Epidermal melanocyte (primary cell): ENCODE results near the gene TCF7L1.
A peak's percentile ranks its signal among the peaks of the same experiment; 100 is the strongest.
"Not testable (repeated sequence)": the region's sequence is repeated elsewhere in the genome, so short reads cannot be mapped to it uniquely, and the experiment has no call there.

ENCODE experiments used
- DNase-seq: peaks from one replicate; pipeline ENCODE4 v3.0.0; 2011; ENCODE audit warnings: low spot score; ENCODE audit not compliant: insufficient read length

The TCF7L1 gene, protein sequence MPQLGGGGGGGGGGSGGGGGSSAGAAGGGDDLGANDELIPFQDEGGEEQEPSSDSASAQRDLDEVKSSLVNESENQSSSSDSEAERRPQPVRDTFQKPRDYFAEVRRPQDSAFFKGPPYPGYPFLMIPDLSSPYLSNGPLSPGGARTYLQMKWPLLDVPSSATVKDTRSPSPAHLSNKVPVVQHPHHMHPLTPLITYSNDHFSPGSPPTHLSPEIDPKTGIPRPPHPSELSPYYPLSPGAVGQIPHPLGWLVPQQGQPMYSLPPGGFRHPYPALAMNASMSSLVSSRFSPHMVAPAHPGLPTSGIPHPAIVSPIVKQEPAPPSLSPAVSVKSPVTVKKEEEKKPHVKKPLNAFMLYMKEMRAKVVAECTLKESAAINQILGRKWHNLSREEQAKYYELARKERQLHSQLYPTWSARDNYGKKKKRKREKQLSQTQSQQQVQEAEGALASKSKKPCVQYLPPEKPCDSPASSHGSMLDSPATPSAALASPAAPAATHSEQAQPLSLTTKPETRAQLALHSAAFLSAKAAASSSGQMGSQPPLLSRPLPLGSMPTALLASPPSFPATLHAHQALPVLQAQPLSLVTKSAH

DNA sequence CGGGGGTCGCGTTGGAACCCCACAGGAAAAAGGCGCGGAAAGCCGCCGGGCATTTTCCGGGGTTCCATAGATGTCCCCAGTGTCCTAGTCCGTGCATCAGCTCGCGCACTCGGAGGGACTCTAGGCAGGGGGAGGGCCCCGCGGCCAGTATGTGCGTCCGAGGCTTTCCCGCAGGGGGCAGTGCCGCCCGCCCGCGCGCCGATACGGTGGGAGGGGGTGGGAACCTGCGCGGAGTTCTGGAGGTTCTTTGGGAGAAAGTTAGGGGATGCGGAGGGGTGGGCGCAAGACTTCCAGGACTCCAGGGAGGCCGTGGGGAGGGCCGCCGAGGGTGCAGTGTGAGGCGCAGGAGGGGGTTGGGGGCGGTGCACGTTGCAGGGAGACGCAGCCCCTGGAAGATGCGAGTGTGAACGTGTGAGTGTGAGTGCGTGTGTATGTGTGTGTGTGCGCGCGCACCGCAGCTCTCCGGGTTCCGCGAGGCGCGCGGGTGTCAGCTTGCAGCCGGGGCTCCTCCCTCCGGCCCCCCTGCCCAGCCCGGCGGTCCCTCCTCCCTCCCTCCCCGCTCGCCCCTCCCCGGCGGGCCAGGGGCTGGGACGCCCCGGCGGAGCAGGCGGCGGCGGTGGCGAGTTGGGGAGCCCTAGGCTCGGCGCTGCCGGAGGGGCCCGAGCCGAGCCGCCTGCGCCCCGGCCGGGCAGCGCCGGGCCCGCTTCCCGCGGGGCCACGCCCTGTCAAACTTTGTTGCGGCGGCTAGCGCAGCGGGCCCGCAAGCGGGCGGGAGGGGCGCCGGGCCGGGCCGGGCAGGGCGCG lies at the start of gene TCF7L1:
Gene TCF7L1 (plus strand): TSS at position 559 of the 804 bp plus-strand sequence. CDS start 293 bp downstream, outside the sequence.
- DNase-seq, result peak; percentile 89

DNA sequence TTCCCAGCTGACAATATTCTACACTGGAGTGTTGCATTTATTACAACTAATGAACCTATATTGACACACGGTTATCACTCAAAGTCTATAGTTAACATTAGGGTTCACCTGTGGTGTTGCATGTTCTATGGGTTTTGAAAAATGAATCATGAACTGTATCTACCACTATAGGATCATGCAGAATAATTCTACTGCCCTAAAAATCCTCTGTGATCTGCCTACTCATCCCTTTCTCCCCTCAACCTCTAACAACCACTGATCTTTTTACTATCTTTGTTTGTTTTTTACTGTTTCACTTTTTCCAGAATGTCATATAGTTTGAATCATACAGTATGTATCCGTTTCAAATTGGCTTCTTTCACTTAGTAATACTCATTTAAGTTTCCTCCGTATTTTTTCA lies 47.6 kb upstream of the TCF7L1 start:
- no peak for DNase-seq

DNA sequence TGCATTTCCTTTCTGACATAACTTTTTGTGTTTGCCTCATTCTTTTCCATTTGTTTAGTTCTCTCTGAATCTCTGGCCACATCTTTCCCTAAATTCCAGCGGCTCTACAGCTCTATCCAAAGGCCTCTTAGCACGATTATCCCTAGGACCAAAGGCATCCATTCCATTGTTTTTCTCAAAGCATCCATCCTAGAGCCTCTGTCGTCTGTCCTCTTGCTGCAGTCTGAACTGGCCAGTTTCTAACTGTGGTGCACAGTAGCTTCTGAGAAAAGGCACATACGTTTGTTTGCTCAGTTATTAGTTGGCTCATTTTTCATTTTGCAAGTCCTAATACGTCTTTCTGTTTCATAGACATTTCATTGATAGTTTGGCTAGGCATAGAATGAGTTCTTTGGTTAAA lies 45.7 kb upstream of the TCF7L1 start:
- DNase-seq, result no peak

DNA sequence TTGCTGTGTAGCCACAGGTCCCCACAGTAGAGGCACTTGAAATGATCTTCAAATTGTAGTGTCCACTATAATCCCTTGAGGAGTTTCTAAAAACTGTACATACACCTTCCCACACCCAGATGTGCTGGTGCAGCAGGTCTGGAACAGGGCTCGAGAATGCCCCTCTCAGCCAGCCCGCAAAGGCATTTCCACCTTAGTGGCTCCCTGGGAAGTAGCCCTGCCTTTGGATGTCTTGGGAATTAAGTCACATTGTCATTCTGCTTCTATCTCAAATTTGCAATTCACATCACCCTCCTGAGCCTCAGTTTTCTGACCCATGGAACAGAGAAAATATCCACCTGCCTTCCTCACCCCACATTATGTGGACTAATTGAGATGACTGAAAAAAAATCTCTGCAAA lies 44.3 kb upstream of the TCF7L1 start:
- DNase-seq, result no peak

DNA sequence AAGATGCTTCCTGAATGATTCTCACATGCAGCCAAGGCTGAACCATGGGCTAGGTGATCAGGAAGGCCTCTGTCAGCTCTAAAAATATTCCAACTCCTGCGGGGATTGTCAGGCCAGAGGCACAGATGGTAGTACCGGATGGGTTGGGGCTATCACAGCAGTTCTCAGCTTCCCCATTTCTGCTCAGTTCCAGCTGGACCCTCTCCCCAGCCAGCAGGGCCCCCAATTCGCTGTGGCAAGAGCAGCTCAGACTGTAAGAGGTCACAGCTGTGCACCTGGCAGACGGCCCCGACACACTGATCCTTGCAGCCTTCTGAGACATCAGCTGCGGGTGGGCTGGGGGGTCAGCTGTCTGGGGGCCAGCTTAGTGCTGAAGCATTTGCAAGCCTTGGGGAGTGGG lies 43.6 kb upstream of the TCF7L1 start:
- no peak for DNase-seq

DNA sequence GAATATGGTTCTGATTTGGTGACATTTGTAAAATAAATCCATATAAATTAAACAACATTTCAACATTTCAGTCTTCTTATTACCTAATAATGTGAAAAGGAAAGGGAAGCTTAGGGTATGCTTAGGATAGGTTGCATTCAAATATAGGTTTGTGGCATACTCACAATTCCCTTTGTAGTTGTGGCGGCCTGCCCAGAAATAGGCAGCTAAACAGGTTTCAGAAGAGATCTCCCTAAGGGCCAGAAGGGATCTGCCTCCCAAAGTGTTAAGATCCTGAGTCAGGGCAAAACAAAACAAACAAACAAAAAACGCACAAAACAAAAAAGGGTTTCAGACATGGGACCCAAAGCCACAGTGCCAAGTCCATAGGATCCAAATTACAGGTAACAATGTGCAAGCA lies 41.4 kb upstream of the TCF7L1 start:
- DNase-seq, result no peak

DNA sequence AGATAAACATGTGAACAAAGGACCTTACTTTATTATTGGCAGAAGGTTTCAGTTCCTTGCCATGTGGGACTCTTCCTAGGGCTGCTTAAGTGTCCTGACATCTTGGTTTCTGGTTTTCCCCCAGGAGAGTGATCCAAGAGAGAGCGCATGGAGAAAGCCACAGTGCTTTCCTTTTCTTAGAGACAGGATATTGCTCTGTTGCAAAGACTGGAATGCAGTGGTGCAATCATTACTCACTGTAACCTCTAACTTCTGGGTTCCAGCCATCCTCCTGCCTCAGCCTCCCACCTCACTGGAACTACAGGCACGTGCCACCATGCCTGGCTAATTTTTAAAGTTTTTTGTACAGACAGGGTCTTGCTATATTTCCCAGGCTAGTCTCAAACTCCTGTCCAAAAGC lies 38.1 kb upstream of the TCF7L1 start:
- no peak for DNase-seq

DNA sequence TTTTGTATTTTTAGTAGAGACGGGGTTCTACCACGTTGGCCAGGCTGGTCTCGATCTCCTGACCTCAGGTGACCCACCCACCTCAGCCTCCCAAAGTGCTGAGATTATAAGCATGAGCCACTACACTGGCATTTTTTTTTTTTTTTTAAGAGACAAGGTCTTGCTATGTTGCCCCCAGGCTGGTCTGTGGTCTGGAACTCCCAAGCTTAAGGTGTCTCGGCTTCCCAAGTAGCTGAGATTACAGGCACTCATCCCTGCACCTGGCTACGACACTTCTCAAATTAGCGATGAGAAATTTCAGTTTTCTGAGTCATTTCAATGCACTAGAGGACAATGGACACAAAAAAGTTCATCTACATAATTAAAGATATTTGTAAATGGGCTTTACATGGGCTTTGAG lies 36.6 kb upstream of the TCF7L1 start:
- DNase-seq, result no peak

DNA sequence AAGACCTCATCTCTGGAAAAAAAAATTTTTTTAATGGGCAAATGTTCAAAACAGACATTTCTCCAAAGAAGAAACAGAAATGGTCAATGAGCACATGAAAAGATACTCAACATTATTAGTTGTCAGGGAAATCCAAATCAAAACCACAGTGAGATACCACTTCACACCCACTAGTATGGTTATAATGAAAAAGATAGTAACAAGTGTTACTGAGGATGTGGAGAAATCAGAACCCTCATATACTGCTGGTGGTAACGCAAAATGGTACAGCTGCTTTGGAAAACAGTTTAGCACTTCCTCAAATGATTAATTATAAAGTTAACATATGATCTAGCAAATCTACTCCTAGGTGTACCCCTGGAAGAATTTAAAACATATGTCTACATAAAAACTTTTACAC lies 29.0 kb upstream of the TCF7L1 start:
- no peak for DNase-seq

DNA sequence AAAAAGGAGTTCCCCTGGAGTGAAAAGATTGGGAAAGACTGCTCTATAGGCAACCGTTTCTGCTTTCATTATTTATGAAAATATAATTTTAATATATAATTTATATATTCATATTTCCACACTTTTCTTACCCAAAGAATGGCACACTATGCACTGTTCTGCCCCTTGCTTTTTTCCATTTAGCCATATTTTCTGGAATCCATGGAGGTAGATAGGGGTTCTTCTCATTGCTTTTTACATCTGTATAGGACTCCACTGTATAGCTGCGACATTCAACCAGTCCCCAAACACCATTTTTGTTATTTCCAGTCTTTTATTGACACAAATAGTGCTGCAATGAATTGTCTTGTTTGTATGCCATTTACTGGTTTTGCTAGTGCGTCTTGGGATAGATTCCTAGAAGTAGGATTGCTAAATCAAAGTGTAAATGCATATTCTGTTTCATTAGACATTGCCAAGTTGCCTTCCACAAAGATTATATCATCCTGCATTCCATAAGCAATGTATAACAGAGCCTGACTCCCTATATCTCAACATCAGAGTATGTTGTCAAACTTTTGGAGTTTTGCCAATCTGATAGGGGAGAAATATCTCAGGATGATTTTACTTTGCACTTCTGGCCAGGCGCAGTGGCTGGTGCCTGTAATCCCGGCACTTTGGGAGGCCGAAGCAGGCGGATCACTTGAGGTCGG lies 26.6 kb upstream of the TCF7L1 start:
- no peak for DNase-seq

DNA sequence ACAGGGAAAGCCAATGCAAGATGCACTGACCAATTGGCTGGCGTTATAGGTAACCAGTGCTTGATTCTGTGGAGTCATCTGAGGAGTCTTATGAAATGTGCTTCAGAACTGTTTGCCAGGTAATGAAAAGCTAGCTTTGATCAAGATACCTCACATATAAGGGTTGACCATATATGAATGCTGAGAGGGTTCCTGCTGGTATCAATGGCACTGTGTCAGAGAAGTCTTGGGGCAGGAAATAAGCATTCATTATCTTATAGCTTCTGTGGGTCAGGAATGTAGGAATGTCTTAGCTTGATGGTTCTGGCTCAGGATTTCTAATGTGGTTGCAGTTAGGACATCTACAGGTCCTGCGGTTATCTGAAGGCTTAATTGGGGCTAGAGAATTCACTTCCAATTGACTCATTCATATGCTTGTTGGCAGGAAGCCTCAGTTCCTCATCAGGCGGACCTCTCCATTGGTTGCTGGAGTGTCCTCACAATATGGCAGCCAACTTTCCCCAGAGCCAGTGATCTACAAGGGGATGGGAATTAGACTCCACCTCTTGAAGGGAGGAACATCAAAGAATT lies 22.1 kb upstream of the TCF7L1 start:
- DNase-seq, result no peak

DNA sequence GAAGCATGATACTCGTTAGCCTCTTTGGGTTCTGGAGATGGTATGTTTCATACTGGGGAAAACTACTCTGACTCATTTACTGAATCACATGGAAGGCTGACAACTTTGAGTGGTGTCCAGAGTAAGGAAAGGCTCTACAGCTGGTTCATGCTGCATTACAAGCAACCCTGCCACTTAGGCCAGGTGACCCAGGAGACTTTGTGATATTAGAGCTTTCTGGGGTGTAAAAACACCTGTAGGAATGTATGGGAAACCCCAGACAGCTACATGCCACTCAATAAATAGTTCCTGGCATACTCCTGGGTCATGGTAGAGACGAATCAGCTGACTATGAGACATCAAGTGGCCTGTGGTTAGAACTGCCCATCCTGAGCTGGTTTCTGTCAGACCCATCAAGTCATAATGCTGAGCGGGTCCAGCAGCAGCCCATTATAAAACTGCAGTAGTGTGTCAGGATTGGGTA lies 21.3 kb upstream of the TCF7L1 start:
- no peak for DNase-seq

DNA sequence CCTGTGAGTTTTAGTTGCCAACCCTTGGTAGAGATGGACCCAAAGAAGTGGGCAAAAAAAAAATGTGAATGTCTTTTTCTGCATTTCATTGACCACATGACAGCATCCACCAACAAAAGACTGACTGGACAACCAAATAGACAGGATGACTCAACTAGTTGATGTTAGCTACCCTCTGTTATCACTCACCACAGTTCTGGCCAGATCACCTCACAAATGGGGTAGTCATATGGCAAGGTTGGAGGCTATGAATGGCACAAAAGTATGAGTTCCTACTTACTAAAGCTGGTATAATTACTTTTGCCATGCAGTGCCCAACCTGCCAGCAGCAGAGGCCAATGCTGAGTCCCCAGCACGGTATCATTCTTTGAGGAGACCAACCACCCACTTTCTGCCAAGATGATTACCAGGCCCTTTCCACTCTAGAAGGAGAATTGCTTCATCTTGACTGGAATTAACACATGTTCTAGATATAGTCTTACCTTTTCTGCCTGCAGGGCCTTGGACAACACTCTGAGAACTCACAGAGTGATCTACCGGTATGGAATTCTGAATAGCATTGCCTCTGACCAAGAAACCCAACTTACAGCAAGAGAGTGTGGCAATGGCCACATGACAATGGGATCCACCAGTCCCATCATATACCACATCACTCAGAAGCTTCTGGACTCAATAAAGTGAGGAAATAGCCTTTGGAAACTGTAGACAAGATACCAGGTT lies 20.1 kb upstream of the TCF7L1 start:
- DNase-seq, result no peak

DNA sequence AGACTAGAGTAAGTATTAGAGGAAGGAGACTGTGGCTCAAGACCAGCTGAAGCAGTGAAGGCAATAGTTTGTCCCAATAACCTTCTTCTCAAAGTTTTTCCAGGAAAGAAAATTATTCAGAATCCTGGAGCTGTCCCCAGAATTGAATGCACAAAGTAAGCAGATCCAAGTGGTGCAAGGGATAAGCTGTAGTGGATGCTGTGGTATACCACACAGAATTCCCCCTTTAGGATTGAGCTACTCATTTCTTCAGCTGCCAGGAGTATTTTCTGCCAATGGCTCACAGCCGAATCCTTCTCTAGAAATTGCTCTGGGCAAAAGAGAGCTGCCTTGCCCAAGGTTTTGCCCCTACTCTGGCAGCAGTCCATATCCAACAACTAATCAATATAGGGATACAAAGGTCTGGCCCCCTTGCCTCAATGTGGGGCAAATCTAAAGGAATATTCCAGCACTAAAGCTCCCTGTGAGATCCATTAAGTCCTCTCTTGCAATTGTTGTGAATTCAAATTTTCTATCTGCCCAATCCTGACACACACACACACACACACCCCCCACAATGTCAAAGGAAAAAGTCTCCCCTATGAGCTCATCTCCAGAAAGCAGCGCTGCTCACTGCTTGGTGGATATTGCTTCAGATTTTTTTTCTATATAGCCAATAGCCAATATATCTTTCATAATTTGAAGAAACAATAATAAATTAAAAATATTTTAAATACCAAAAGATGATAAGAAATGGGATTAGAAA lies 18.4 kb upstream of the TCF7L1 start:
- no peak for DNase-seq

DNA sequence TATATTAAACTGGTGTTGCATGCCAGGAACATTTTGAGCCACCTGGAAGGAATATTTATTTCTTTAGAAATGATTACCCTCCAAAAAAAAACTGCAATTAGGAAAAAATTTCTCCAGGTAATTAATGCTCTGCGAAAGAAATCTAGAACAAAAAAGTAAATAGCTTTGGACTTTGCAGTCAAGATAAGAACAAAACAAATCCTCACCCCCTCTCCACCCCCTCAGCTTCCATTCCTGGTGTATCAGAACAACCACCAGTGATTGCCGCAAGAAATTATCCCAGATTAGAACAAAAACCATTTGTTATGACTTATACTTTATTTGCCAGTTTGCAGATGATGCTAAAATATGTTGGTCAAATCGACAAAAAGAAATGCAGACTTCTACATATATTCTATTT lies 17.0 kb upstream of the TCF7L1 start:
- no peak for DNase-seq

DNA sequence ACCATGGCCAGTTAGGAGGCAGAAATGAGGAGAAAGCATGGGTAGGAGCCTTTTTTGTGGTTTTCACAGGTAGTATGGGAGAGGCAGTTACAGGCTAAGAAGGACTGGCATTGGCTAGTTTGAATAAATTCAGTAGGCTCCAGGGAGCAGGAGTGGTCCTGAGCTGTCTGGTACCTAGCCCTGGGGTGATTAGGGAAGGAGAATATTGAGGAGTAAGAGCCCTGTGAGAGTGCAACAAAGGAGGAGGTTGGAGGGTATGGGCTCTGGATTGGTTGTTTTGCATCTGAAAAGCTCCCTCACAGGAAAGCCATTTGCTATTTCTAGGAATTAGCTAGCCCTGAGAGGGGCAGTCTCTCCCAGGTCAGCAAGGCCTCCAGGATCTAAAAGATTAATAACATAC lies 13.3 kb upstream of the TCF7L1 start:
- no peak for DNase-seq

DNA sequence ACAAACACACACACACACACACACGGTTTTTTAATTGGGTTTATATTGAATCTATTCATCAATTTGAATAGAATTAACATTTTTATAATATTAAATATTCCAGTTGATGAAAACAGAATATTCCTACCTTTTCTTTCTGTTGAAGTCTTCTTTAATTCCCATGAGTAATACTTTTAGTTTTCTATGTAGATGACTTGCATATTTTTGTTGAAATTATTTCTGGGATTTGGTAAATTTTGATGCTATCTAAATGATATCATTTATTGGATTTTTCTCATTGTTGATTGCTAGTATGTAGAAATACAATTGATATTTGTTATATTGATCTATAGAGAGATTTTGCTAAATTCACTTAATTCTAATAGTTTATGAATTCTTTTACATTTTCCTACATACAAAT lies 12.8 kb upstream of the TCF7L1 start:
- no peak for DNase-seq

DNA sequence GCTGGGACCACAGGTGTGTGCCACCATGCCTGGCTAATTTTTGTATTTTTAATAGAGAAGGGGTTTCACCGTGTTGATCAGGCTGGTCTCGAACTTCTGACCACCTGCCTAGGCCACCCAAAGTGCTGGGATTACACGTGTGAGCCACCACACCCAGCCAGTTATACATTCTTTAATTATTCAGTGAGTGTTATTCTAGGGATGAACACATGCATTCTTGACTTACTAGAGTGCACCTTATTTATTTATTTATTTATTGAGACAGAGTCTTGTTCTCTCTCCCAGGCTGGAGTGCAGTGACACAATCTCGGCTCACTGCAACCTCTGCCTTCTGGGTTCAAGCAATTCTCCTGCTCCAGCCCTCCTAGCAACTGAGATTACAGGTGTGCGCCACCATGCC lies 6.7 kb upstream of the TCF7L1 start:
- DNase-seq, result not testable (repeated sequence)

DNA sequence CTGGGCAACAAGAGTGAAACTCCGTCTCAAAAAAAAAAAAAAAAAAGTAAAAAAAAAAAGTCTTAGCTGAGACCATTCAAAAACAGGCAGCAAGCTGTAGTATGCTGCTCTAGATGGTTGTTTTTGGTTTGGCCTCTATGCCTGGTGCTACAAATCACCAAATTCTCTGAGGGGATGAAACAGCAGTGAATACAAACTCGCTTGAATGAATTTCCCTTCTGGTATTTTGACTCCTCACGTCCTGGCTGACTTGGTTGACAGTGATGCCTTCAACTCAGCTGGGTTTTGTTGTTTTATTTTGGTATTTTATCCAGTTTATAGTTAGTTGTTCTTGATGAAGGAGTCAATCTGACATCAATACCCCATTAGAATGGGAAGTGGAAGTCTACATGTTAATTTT lies 3.3 kb upstream of the TCF7L1 start:
- no peak for DNase-seq

DNA sequence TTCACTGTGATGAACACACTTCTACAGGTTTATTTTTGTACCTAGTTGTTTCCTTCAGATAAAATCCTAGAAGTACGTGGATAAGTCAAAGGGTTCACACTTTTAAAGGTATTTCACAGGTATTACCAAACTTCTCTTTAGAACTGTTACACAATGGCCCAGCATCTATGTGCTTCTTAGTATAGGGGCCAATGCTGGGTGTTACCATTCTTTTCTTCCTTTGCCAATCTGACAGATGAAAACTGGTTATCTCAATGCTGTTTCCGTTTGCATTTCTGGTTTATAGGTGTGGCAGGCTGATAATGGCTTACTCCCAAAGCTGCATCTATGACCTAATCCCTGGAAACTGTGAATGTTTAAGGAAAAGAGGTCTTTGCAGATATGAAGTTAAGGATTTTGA lies 2.8 kb upstream of the TCF7L1 start:
- no peak for DNase-seq
